ENCODE measurements around the gene INSYN1.

DNA sequence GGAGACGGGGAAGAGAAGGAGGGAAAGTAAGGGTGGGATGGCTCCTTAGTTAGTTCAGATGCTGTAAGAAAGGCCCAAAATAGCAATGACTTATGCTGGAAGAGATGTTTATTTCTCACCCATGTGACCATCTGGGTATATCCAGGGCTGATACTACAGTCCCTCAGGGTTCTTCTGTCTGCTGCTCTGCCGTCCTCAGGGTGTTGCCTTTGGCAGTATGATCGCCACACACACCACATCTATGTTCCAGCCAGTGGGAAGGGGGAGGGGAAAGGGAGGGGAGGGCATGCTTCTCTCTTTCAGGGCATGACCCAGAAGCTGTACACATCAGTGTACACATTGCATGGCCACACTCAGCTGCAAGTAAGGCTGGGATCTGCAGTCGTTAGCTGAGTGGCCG lies 58.7 kb downstream of the INSYN1 start:
- TF ChIP-seq, protein P1, sequence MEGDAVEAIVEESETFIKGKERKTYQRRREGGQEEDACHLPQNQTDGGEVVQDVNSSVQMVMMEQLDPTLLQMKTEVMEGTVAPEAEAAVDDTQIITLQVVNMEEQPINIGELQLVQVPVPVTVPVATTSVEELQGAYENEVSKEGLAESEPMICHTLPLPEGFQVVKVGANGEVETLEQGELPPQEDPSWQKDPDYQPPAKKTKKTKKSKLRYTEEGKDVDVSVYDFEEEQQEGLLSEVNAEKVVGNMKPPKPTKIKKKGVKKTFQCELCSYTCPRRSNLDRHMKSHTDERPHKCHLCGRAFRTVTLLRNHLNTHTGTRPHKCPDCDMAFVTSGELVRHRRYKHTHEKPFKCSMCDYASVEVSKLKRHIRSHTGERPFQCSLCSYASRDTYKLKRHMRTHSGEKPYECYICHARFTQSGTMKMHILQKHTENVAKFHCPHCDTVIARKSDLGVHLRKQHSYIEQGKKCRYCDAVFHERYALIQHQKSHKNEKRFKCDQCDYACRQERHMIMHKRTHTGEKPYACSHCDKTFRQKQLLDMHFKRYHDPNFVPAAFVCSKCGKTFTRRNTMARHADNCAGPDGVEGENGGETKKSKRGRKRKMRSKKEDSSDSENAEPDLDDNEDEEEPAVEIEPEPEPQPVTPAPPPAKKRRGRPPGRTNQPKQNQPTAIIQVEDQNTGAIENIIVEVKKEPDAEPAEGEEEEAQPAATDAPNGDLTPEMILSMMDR (IDR thresholded peaks at IDR 0.05) = no peak
- TF ChIP-seq EP300 (IDR thresholded peaks at IDR 0.05) (no peak), POLR2A (IDR thresholded peaks at IDR 0.05) (no peak), POLR2AphosphoS5 (IDR thresholded peaks at IDR 0.05) (no peak)
